Mesothelial cell of epicardium (in vitro differentiated cells): Measurements from ENCODE around the gene ZFP92. TPM values are rescaled to one million over a fixed set of nuclear protein-coding genes. Genes with fewer than 3 reads are reported as not detected.

Experiments used
- DNase-seq, 2 experiments: peaks; one replicate each; pipeline ENCODE4 v3.0.0; 2021; ENCODE audit warnings: low spot score in 2 of 2; ENCODE audit not compliant: unreplicated experiment in 2 of 2
- H3K27ac Mint-ChIP-seq: 2 replicates; pipeline ENCODE4 v1.8.0; 2021; ENCODE audit warnings: mixed read lengths
- H3K27me3 Mint-ChIP-seq: 2 replicates; pipeline ENCODE4 v1.8.0; 2021; ENCODE audit warnings: low read depth, mixed read lengths
- H3K36me3 Mint-ChIP-seq: 2 replicates; pipeline ENCODE4 v1.8.0; 2021; ENCODE audit warnings: mixed read lengths
- H3K4me1 Mint-ChIP-seq: 2 replicates; pipeline ENCODE4 v1.8.0; 2021; ENCODE audit warnings: mixed read lengths
- H3K4me3 Mint-ChIP-seq: 2 replicates; pipeline ENCODE4 v1.8.0; 2021; ENCODE audit warnings: mild to moderate bottlenecking, moderate library complexity, mixed read lengths
- H3K9me3 Mint-ChIP-seq: 2 replicates; pipeline ENCODE4 v1.8.0; 2021; ENCODE audit warnings: mixed read lengths
- CTCF ChIP-seq: fragments of 200-600 bp; sonication (generic); IDR thresholded peaks from one replicate; pipeline ENCODE4 v1.5.0; 2021; ENCODE audit warnings: antibody characterized with exemption; ENCODE audit not compliant: unreplicated experiment
- total RNA-seq: library from RNA; stranded (reverse); gene quantifications from 3 replicates; pipeline ENCODE4 v1.2.1, GENCODE V29; 2021

The ZFP92 gene
- total RNA-seq, 1 donor from 2014 or later, result 1.3 TPM

- no peaks in the 10 kb centered on the region for H3K27me3 Mint-ChIP-seq
- no peaks in the 10 kb centered on the region for H3K4me1 Mint-ChIP-seq
- H3K36me3 Mint-ChIP-seq, result peaks cover 6% of the 10 kb centered on the region
- no peak for TF ChIP-seq CTCF
- no peaks in the 10 kb centered on the region for H3K9me3 Mint-ChIP-seq
- no peak for DNase-seq
- no peak overlapping the region for H3K4me3 Mint-ChIP-seq
- no peak overlapping the region for H3K27ac Mint-ChIP-seq
Measured at GRCh38 chrX:153450949-153451277, 39.6 kb downstream of the ZFP92 start.

GRCh38 chrX:153454901-153455550 is 43.8 kb downstream of the ZFP92 start:
- Mint-ChIP-seq H3K27ac (no peak overlapping the region), H3K36me3 (peaks cover 10% of the 10 kb centered on the region), H3K4me1 (peaks cover 2% of the 10 kb centered on the region), H3K9me3 (peaks cover 6% of the 10 kb centered on the region), H3K4me3 (no peak overlapping the region), H3K27me3 (no peaks in the 10 kb centered on the region)
- DNase-seq, result no peak
- TF ChIP-seq CTCF, result no peak

GRCh38 chrX:153455571-153455970 is 44.3 kb downstream of the ZFP92 start:
- Mint-ChIP-seq H3K27ac (no peak overlapping the region), H3K9me3 (peaks cover 6% of the 10 kb centered on the region)

GRCh38 chrX:153456161-153456560 is 44.9 kb downstream of the ZFP92 start:
- peaks cover 10% of the 10 kb centered on the region for H3K36me3 Mint-ChIP-seq

More at GRCh38 chrX:153455571-153455970, 44.3 kb downstream of the ZFP92 start:
- no peaks in the 10 kb centered on the region for H3K27me3 Mint-ChIP-seq
- no peak overlapping the region for H3K4me3 Mint-ChIP-seq
- peaks cover 10% of the 10 kb centered on the region for H3K36me3 Mint-ChIP-seq
- H3K4me1 Mint-ChIP-seq, result peaks cover 4% of the 10 kb centered on the region
- TF ChIP-seq CTCF, result no peak
- no peak for DNase-seq

GRCh38 chrX:153456704-153457103 is 45.4 kb downstream of the ZFP92 start:
- no peak for DNase-seq
- Mint-ChIP-seq H3K9me3 (peaks cover 9% of the 10 kb centered on the region), H3K36me3 (peaks cover 13% of the 10 kb centered on the region), H3K4me1 (peaks cover 4% of the 10 kb centered on the region), H3K27me3 (no peaks in the 10 kb centered on the region), H3K27ac (no peak overlapping the region), H3K4me3 (no peak overlapping the region)
- no peak for TF ChIP-seq CTCF

More at GRCh38 chrX:153456161-153456560, 44.9 kb downstream of the ZFP92 start:
- Mint-ChIP-seq H3K9me3 (peaks cover 6% of the 10 kb centered on the region), H3K27ac (no peak overlapping the region), H3K4me1 (peaks cover 4% of the 10 kb centered on the region), H3K4me3 (no peak overlapping the region), H3K27me3 (no peaks in the 10 kb centered on the region)
- TF ChIP-seq CTCF, result no peak
- DNase-seq, result no peak
